ENCODE data around the gene GINS3. TPM values are rescaled to one million over a fixed set of nuclear protein-coding genes. Genes with fewer than 3 reads are reported as not detected.
A peak's percentile ranks its signal among the peaks of the same experiment; 100 is the strongest.

The GINS3 gene
- total RNA-seq, 2 donors from 2014 or later, result 5.8 to 7.1 TPM

- Histone ChIP-seq H3K27me3 (no peaks in the 10 kb centered on the region), H3K4me1 (peaks cover 0 to 26% of the 10 kb centered on the region in 2 donors), H3K9me3 (no peaks in the 10 kb centered on the region), H3K36me3 (no peaks in the 10 kb centered on the region), H3K27ac (peak overlapping the region; percentile 84 to 94), H3K4me3 (peak overlapping the region; percentile 34 to 39)
- TF ChIP-seq, protein P1, sequence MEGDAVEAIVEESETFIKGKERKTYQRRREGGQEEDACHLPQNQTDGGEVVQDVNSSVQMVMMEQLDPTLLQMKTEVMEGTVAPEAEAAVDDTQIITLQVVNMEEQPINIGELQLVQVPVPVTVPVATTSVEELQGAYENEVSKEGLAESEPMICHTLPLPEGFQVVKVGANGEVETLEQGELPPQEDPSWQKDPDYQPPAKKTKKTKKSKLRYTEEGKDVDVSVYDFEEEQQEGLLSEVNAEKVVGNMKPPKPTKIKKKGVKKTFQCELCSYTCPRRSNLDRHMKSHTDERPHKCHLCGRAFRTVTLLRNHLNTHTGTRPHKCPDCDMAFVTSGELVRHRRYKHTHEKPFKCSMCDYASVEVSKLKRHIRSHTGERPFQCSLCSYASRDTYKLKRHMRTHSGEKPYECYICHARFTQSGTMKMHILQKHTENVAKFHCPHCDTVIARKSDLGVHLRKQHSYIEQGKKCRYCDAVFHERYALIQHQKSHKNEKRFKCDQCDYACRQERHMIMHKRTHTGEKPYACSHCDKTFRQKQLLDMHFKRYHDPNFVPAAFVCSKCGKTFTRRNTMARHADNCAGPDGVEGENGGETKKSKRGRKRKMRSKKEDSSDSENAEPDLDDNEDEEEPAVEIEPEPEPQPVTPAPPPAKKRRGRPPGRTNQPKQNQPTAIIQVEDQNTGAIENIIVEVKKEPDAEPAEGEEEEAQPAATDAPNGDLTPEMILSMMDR (IDR thresholded peaks at IDR 0.05), result no peak
- no peak for DNase-seq (ENCODE audit: low spot score)
Observed at GRCh38 chr16:58422809-58423208, 30.5 kb downstream of the GINS3 start.

DNA sequence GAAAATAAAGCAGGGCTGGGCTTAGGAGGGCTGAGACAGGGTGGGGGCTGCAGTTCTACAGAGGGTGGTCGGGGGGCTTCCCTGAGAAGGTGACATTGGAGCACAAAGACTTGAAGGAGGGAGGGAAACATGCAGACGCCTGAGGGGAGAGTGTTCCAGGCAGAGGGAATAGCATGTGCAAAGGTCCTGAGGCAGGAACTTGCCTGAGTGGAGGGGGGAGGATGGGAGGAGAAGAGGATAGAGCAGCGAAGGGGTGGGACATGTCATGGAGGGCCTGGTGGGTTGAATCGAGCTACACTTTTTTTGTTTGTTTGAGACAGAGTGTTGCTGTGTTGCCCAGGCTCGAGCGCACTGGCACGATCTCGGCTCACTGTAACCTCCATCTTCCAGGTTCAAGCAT is 33.0 kb downstream of the GINS3 start:
- TF ChIP-seq, protein P1 (IDR thresholded peaks at IDR 0.05), result no peak
- H3K9me3 ChIP-seq, result no peaks in the 10 kb centered on the region
- no peaks in the 10 kb centered on the region for H3K27me3 ChIP-seq
- H3K4me1 ChIP-seq, result peaks cover 0 to 25% of the 10 kb centered on the region in 2 donors
- H3K4me3 ChIP-seq, result no peak overlapping the region
- no peaks in the 10 kb centered on the region for H3K36me3 ChIP-seq
- peak overlapping the region; percentile 84 to 94 for H3K27ac ChIP-seq
- no peak for DNase-seq (ENCODE audit: low spot score)

- DNase-seq (ENCODE audit: low spot score), result no peak
- Histone ChIP-seq H3K27me3 (no peaks in the 10 kb centered on the region), H3K36me3 (no peaks in the 10 kb centered on the region), H3K27ac (peak overlapping the region; percentile 84 to 94), H3K4me3 (no peak overlapping the region), H3K9me3 (no peaks in the 10 kb centered on the region), H3K4me1 (peaks cover 0 to 25% of the 10 kb centered on the region in 2 donors)
- TF ChIP-seq, protein P1 (IDR thresholded peaks at IDR 0.05), result no peak
Observed at GRCh38 chr16:58425756-58426494, 33.7 kb downstream of the GINS3 start.

- Histone ChIP-seq H3K36me3 (no peaks in the 10 kb centered on the region), H3K4me3 (no peak overlapping the region), H3K27ac (peak overlapping the region; percentile 84 to 94), H3K27me3 (no peaks in the 10 kb centered on the region), H3K9me3 (no peaks in the 10 kb centered on the region), H3K4me1 (peaks cover 0 to 26% of the 10 kb centered on the region in 2 donors)
- TF ChIP-seq, protein P1 (IDR thresholded peaks at IDR 0.05), result no peak
- DNase-seq (ENCODE audit: low spot score), result no peak
Observed at GRCh38 chr16:58426966-58427365, 34.7 kb downstream of the GINS3 start.

DNA sequence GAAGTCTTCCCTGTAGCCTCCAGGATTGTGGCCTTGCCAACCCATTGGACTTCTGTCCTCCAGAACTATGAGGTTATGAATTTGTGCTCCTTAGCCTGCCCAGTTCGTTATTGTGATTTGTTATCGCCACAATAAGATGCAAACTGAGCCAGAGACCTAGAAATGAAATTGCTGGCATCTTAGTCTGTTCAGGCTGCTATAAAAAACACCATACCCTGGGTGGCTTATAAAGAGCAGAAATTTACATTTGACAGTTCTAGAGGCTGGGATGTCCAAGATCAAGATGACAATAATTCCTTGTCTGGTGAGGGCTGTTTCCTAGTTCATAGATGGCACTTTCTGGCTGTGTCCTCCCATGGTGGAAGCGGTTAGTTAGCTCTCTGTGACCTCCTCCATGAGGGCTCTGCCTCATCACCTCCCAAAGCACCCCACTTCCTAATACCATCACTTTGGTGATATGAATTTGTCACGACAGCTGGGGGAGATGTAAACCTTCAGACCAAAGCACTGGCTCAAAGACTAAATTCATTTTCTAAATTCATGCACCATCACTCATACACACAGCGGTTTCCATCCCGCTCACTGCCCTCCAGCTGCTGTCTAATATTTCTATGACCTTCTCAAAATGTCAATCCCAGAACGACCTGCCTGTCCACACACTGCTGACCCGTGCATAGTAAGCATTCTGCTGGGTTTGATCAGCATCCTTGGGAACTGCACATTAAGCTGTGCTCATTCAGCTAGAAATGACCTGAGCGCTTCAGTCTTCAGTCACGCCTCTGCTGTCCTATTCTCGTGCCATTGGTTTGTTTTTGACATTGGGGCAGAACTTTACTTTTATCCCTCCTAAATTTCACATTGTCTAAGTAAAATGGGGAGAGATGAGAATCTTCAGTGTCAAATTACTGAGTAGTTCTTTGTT is 36.6 kb downstream of the GINS3 start:
- Histone ChIP-seq H3K27ac (peak overlapping the region in 1 of 2 donors; percentile 14), H3K4me1 (peaks cover 0 to 30% of the 10 kb centered on the region in 2 donors), H3K27me3 (no peaks in the 10 kb centered on the region), H3K4me3 (no peak overlapping the region), H3K9me3 (no peaks in the 10 kb centered on the region), H3K36me3 (no peaks in the 10 kb centered on the region)
- TF ChIP-seq, protein P1 (IDR thresholded peaks at IDR 0.05), result no peak
- DNase-seq (ENCODE audit: low spot score), result no peak

Measured in right atrium auricular region (tissue), 2 donors.